ENCODE data around the gene ADAMTSL1.

ADAMTSL1 gene, protein sequence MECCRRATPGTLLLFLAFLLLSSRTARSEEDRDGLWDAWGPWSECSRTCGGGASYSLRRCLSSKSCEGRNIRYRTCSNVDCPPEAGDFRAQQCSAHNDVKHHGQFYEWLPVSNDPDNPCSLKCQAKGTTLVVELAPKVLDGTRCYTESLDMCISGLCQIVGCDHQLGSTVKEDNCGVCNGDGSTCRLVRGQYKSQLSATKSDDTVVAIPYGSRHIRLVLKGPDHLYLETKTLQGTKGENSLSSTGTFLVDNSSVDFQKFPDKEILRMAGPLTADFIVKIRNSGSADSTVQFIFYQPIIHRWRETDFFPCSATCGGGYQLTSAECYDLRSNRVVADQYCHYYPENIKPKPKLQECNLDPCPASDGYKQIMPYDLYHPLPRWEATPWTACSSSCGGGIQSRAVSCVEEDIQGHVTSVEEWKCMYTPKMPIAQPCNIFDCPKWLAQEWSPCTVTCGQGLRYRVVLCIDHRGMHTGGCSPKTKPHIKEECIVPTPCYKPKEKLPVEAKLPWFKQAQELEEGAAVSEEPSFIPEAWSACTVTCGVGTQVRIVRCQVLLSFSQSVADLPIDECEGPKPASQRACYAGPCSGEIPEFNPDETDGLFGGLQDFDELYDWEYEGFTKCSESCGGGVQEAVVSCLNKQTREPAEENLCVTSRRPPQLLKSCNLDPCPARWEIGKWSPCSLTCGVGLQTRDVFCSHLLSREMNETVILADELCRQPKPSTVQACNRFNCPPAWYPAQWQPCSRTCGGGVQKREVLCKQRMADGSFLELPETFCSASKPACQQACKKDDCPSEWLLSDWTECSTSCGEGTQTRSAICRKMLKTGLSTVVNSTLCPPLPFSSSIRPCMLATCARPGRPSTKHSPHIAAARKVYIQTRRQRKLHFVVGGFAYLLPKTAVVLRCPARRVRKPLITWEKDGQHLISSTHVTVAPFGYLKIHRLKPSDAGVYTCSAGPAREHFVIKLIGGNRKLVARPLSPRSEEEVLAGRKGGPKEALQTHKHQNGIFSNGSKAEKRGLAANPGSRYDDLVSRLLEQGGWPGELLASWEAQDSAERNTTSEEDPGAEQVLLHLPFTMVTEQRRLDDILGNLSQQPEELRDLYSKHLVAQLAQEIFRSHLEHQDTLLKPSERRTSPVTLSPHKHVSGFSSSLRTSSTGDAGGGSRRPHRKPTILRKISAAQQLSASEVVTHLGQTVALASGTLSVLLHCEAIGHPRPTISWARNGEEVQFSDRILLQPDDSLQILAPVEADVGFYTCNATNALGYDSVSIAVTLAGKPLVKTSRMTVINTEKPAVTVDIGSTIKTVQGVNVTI (N-terminal part only)

DNA sequence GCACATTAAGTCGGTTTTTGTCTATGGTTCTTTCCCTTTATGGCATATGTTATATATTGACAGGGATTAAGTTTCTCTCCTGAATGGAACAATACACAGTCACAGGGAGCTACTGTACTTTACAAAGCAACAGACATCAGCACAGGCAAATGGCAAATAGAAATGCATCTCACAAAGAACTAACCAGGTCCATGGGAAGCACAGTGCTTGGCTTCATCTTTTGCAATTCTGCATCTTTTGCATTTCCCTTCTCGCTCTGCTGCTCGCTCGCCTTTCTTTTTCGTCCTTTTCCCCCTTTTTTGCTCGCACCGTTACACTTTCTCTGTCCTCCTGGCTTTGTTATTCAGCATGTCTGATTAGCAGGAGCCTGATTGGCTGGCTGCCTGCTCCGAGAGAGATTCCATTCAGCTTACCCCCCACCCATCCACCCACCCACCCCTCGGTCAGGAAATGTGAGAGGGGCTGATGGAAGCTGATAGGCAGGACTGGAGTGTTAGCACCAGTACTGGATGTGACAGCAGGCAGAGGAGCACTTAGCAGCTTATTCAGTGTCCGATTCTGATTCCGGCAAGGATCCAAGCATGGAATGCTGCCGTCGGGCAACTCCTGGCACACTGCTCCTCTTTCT, at the start of gene ADAMTSL1:
Gene ADAMTSL1 (plus strand): TSS at position 502 of the 628 bp plus-strand sequence. CDS start 80 bp downstream, at position 582.
- DNase-seq (ENCODE audit: low read depth) = no peak

DNA sequence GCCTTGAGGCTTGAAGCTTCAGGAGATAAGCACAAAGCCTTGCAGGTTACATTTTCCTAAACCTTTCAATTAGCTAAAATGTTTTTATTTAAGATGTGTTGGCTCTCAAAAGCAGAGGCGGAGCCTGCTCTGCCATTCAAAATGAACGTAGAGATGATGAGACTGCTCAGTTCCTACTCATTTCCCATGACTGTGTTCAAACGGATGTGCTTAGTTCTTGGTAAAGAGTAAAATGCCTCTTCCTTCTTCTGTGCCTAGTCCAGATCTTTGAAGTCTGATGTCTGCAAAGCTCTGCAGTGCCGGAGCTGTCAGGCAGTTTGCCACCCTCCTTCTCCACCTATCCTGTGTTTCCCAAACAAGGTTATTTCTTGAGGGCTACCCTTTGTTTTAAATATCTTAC, 46.3 kb upstream of the ADAMTSL1 start:
- no peak for DNase-seq (ENCODE audit: low read depth)

DNA sequence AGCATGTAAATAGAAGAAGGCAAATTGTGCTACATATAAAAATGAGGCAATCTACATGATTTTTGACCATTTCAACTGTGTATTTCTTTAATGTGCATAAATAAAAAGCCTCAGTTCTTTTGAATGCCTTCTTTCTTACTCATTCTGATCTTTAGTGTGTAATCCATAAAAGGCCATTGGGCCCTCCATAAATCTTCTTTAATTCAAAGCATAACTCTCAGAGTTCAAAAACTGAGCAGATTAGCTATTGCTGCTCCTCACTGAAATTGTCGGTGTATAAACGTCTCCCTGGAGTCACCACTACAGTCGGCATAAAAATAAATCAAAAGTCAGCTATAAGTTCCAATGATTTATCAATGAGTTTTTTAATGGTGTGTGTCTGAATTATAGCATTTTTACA, 45.3 kb upstream of the ADAMTSL1 start:
- no peak for DNase-seq (ENCODE audit: low read depth)

DNA sequence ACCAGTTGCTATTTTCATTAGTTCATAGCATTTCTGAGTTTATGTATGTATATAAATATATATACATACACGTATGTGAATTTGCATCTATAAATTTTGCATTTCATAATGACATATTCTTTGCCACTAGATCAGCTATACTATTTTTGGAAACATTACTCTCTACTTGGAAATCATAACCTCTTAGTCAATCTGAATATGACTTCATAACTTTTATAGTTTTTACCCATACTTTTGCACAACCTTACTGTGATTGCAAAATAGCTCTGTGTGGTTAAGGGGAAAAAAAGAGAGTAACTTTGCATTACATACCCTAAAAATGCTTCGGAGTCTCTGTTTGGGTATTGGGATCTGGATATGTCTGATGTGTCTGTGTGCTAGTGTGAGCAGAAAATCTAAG, 44.9 kb upstream of the ADAMTSL1 start:
- no peak for DNase-seq (ENCODE audit: low read depth)

DNA sequence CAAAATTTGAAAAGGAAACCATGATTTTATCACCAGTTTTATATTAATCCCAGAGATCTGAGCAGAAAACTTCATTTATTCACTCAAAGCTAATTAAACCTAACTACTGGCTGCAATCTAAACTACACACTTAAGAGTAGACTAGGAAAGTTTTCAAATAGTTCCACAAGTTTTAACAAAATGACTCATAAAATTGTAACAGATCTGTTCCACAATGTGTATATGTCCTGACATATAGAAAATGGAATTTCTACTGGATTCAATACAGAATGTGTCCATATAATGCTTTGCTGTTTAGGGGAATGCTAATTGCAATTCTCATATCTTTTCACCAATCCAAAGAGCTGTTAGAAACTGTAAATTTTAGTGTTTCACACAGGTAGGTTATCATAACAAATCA, 40.3 kb upstream of the ADAMTSL1 start:
- no peak for DNase-seq (ENCODE audit: low read depth)

DNA sequence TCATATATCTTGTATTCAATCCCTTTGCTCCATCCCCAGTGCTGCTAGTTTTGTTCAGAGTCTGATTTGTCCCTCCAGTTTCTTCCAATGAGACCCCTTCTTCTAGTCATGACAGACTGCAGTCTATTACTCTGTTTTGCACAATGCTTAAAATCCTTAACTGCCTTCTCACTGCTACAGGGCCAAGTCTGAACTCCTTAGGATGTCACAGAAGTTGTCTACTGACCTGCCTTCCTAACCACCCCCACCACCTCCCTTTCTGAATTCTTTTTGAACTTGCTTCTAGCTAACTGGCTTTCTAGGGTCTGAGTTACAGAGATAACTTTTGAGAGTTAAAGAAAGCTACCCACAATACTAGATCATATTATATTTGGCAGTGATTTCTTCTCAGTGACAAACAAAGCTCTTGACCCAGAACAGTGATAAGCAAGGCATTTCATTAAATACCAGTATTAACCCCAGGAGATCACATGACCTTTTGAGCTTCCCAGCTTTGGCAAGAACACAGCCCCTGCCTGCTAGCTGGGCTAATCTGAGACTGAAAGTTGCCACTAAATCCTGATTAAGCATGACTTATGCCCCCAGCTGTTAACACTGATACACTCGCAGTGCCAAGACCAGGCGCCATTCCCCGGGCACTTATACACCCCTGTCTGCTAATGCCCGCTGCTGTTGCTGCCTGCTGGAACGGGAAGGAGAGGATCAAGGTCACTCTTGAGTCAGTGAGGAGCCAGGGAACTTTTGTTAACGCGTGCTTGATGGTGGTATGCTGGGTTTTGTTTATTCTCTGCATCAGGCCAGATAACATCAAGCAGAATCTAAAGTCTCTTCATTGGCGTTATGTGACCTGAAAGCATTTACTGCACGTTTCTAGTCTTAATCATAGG, 36.4 kb upstream of the ADAMTSL1 start:
- no peak for DNase-seq (ENCODE audit: low read depth)

DNA sequence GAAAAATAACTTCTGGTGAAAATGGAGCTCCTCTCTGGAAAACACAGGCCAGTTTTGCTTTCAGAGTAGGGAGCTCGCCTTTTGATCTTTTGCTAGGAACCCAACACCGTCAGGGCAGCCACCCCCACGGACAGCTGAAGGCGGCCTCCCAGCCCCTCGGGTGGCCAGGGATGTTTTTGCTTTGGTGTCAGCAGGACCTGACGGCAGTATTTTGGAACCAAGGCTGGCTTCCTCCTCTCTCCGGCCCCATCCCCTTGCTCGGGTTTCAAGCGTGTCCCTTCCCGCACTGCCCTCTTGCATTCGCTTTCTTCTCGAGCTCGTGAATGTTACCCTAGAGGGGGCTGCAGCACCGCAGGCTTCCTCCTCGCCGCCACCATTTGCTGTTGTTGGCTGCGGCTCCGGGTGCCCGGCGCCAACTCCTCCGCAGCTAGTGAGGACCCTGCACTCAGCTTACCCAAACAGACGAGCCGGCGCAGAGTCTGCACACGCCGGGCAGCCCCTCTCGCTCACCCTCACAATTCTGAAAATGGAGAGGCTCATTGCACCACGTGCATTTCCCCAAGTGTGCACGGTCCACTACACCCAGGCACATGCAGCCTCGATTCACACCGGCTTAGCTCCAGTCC, 35.5 kb upstream of the ADAMTSL1 start:
- no peak for DNase-seq (ENCODE audit: low read depth)

DNA sequence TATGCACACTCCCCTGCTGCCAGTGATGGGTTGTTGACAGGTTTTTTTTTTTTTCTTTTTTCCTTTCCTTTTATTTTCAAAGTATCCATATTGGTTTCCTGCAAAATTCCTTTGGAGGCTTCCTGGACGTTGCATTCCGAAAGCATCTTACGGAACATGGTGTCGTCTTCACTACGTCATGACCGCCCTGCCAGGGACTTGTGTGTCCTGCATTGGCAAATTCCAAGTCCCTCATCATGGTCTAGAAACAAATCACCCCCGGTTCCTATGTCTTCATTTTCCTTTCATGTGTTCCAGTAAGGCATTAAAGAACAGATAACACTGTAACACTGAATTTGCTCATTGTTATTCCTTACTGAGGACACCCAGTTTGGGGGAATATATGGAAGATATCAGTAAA, 35.0 kb upstream of the ADAMTSL1 start:
- DNase-seq (ENCODE audit: low read depth) = no peak

DNA sequence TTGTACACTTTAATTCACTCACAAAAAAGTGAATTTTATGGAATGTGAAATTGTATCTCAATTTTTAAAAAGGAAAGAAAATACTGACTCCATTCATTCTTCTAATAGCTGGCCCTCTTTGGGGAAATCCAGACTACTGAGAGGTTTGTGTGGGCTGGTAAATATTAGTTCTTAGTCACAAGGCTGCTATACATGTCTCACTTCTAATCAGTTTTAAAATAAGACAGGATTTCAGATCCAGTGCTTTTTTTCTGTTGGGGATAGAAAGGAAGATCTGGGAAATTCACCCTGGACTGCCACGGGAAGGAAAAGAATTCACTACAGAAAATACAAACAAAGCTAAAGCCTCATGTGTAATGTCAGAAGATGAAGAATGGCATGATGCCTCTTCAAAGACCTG, 32.7 kb upstream of the ADAMTSL1 start:
- no peak for DNase-seq (ENCODE audit: low read depth)

DNA sequence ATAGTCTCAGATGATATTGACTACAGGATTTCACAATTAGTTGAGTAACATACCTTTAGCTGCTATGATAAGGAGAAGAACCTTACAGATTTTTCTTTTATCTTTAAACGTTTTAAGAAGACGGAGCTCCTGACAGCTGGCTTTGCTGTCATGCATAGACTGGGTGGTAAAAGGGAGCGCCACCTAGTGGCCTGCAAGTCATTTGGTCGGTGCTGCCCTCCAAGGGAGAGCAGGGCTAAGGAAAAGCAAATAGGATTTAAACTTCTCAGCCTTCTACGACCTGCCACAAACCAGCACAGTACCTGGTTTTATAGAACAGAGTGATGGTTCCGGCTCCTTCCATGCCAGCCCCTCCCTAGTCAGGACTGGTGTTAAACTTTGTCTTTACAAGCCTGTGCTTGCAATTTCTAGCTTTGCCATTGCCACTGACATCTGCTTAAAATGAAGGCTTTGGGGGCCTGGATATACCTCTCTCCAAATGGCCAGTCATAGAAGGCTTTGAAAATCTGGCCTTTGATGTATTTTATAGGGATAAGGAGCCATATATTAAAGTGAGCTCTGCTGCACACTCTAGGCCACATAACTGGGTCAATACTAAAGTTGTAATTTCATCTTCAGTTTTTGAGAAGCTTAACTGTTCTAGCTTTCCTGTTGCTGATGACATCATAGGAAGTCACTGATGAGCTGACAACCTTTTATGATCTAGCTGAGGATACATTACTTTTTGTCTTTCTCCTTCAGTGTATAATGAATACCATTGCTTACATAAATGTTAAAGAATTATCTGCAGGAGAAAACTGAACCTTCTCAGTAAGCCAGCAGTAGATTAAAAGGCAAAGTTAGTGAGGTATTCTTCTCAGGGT, 31.1 kb upstream of the ADAMTSL1 start:
- peak; percentile 17 for DNase-seq (ENCODE audit: low read depth)

DNA sequence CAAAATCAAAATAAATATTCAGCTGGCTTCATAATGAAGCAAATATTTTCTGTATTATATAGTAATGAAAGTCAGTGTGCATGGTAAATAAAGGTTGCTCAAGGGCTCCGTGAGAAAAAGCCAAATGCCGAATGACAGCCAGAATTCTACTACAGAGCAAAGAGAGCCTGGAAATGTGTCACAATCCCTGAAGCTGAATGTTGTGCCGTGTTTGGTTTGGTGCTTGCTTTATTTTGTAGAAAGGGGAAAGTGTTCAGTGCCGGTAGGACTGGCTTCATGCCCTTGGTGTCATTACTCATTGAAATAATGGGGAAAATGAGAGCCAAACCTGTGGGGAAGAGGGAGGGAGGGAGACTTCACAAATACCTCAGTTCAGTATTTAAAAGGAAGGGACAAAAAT, 26.8 kb upstream of the ADAMTSL1 start:
- DNase-seq (ENCODE audit: low read depth) = no peak

DNA sequence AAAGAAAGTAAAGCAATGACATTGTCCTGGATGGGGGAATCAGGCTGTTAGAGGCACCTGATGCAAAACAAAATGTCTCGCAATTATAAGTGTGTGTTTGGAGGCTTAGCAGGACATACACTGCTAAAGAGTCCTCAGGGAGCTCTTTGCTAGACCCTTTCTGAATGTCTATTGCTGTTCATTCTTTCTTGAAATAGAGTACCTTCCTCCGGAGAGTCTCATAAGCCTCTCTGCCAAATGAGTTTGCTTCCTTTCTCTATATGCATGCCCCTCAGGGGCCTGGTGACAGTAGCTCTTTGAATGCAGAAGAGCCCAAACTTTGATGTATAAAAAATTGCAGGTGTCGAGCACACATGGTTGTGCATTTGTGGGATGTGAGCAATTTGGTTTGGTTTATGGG, 26.4 kb upstream of the ADAMTSL1 start:
- no peak for DNase-seq (ENCODE audit: low read depth)

DNA sequence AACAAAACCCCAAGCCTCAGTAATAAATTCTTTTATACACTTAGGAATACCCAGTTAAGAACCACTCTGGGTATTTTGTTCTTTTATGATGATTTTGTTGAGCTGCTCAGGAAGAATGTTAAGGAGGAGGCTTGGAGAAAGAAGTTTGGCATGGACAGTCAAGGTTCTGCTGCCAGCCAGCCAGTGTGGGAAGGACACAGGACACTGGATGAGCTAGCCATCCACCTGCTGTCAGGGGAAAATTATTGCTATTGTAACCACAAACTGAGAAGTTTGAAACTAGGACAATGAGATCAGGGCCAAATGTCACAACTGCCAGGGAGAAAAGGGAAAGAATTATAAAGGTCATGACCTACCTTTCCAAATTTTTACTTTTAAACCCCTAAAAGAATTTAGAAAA, 25.9 kb upstream of the ADAMTSL1 start:
- DNase-seq (ENCODE audit: low read depth) = no peak

DNA sequence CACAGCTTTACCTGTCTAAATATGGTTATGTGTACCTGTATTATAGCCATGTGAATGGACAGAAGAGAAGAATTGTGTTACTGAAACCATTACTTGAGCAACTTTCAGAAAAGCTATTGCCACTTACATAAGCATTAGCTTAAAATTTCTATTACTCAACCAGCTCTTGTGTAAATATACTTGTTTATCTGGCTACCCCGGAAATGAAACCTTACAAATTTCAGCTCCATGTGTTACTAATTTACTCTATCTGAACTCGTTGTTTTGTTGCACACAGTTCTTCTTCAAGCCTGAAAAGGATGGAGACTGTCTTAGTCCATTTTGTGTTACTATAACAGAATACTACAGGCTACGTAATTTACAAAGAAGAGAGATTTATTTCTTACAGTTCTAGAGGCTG, 22.5 kb upstream of the ADAMTSL1 start:
- DNase-seq (ENCODE audit: low read depth) = no peak

DNA sequence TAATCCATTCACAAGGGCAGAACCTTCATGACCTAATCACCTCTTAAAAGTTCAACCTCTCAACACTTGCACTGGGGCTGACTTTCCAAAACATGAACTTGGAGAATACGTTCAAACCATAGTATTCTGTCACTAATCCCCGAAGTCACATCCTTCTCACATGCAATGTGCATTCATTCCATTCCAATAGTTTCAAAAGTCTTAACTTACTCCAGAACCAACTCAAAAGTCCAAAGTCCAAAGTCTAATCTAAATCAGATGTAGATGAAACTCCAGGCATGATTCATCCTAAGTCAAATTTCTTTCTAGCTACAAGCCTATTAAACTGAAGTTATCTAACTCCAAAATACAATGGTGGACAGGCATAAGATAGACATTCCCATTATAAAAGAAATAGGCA, 21.7 kb upstream of the ADAMTSL1 start:
- no peak for DNase-seq (ENCODE audit: low read depth)

DNA sequence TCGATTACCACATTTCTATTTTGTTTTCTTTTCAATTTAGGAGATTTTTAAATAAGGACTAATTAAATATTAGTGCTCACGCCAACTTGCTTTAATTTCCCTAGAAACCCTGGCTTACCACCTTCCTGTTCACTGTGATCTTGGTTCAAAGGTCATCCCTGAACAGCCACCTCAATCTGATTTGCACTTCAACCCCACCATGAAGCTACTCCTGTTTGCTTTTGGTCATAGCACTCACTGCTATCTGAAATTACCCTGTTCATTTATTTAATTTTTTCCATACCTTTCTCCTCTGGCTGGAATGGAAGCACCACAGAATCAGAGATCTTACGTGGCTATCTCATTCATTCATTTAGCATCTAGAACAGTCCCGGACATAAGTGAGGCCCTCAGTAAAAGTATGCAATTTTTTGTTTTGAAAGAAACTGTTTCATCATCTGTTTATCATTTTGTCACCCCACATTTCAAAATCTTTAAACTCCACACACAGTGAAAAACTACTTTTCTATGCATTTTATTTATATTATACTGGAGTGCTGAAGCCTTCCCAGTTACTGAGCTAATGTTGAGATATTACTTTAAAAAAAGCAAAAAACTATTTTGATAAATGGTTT, 17.2 kb upstream of the ADAMTSL1 start:
- DNase-seq (ENCODE audit: low read depth) = no peak

DNA sequence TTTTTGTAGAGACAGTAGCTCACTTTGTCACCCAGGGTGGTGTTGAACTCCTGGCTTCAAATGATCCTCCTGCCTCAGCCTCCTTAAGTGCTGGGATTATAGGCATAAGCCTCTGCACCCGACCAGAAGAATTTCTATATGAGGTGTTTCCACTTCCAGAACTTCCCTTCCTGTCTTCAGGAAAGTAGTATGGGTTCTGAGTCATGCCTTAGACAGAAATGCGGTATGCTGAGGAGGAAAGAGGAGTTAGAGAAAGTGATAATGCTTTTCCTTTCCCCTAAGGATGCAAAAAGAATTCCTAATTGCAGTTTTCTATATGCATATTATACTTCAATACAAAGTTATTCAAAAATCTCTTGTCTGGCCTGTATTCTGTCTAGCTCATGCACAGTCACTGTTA, 16.4 kb upstream of the ADAMTSL1 start:
- no peak for DNase-seq (ENCODE audit: low read depth)

DNA sequence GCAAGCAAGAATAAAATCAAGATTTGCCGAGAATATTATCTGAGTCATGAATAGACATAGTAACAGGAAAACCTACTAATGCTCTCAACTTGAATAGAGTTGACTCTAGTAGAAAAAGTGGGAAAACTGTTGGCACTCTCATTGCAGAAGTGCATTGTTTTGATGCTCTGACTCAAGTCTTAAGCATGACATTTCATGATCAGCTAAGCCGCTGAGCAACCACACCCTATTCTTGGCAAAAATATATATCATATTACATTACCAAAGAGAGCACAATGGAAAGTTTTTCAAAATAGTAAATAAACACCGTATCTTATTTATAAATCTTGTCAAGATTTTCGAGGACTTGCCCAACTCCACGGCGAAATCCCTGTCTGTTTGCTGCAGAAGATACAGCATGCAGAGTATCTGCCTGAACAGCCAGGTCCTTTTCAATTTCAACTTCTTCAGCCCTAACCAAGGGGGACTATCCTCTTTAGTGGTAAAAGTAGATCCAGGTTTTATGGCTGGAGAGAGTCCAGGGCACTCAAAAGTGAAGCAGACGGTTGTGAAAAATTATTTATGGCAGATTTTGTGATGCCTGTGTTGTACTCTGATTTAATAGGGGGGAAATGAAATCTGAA, 13.9 kb upstream of the ADAMTSL1 start:
- no peak for DNase-seq (ENCODE audit: low read depth)

Data from activated T-cell treated with anti-CD3 and anti-CD28 coated beads for 24 hours (primary cell).